ENCODE data around the gene FANCC.

Gene FANCC

DNA sequence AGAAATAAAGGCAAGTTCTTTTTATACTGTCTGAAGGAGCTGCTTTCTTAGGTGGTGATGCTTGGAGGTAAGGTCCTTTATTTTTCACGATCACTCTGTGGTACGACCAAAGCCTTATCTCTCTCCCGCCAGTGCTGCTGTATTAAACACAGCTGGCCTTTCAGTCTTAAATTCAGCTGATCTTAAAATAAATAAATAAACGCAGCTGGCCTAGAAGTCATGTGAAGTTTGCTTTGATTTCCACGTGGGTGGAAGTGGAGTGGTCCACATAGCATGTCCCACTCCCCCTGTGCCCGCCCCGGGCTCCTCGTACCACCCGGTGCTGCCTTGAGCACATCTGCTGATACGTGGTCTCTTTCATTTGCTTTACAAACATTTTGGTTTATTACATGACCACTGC lies 260.4 kb downstream of the FANCC start:
- DNase-seq (ENCODE audit: low read depth), result peak; percentile 49
- Histone ChIP-seq H3K27me3 (replicated peaks; ENCODE audit: control insufficient read depth, insufficient read depth, low read length) (no peaks in the 10 kb centered on the region), H3K36me3 (ENCODE audit: control insufficient read depth, insufficient read depth, low read length, severe bottlenecking) (peaks cover 5% of the 10 kb centered on the region), H3K9me3 (ENCODE audit: control insufficient read depth, low read length) (no peaks in the 10 kb centered on the region), H3K4me3 (ENCODE audit: low read length) (no peak overlapping the region), H3K4me1 (ENCODE audit: control insufficient read depth, insufficient read depth, low read length) (peaks cover 43% of the 10 kb centered on the region), H3K9ac (ENCODE audit: low read length) (no peak overlapping the region)

DNA sequence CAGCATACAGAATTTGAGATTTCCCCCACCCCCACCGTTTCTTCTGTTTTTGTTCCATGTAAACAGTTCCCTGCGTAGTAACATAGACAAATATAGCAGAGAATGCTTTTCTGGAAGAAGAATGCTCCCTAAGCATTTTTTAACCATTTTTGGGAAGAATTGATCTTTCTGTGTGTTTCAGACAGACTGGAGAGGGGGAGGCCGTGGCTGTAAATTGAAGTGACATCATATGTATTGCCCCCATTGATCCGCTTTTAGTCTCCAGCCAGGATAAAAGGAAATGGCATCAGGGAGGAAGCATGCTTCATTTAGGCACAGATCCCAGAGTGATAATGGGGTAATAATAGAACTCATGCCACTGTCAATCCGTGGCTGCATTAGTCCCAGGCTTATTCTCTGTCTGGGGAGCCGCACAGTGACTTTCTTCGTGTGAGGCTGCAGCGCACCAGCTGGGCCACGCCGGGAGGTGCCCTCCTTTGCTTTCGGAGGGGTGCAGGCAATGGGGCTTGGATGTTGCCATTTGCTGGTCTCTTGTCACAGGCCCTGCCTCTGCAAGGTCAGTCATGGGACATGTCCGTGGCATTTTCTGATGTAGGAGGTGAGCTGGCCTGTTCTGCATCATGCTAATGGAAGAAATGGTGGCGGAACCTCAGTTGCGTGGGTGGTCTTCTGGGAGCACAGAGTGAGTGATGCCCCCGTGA lies 261.5 kb downstream of the FANCC start:
- DNase-seq (ENCODE audit: low read depth), result peak; percentile 62
- no peak overlapping the region for H3K4me3 ChIP-seq (ENCODE audit: low read length)
- peaks cover 43% of the 10 kb centered on the region for H3K4me1 ChIP-seq (ENCODE audit: control insufficient read depth, insufficient read depth, low read length)
- H3K36me3 ChIP-seq (ENCODE audit: control insufficient read depth, insufficient read depth, low read length, severe bottlenecking), result no peaks in the 10 kb centered on the region
- H3K9ac ChIP-seq (ENCODE audit: low read length), result no peak overlapping the region
- H3K27me3 ChIP-seq (replicated peaks; ENCODE audit: control insufficient read depth, insufficient read depth, low read length), result no peaks in the 10 kb centered on the region
- no peaks in the 10 kb centered on the region for H3K9me3 ChIP-seq (ENCODE audit: control insufficient read depth, low read length)

DNA sequence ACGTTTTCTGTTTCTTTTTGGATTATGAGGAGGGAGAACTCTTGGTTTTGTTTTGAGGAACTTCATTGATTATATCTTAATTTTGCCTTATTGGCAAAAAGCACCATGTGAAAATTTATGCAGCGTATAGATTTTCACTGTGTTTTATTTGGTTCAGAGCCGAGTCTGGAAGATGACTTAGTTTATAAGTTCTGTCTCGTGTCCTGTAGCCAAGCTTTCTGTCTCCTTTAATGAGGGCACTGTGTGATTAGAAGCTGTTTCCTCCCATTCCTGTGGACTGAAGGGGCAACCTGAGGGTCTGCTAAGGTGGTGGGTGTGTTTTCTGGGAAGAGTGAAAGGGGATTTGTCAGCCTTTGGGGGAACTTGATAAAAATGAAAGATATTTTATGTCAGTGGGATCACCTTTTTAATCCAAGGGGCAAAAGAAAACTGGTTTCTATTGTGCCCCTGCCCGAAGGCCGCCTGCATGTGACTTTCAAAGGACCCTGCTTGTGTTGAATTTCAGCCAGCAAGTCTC lies 262.1 kb downstream of the FANCC start:
- Histone ChIP-seq H3K36me3 (ENCODE audit: control insufficient read depth, insufficient read depth, low read length, severe bottlenecking) (no peaks in the 10 kb centered on the region), H3K4me3 (ENCODE audit: low read length) (peak overlapping the region; percentile 29), H3K9me3 (ENCODE audit: control insufficient read depth, low read length) (no peaks in the 10 kb centered on the region), H3K4me1 (ENCODE audit: control insufficient read depth, insufficient read depth, low read length) (peaks cover 43% of the 10 kb centered on the region), H3K9ac (ENCODE audit: low read length) (no peak overlapping the region), H3K27me3 (replicated peaks; ENCODE audit: control insufficient read depth, insufficient read depth, low read length) (no peaks in the 10 kb centered on the region)
- DNase-seq (ENCODE audit: low read depth), result peak; percentile 55

DNA sequence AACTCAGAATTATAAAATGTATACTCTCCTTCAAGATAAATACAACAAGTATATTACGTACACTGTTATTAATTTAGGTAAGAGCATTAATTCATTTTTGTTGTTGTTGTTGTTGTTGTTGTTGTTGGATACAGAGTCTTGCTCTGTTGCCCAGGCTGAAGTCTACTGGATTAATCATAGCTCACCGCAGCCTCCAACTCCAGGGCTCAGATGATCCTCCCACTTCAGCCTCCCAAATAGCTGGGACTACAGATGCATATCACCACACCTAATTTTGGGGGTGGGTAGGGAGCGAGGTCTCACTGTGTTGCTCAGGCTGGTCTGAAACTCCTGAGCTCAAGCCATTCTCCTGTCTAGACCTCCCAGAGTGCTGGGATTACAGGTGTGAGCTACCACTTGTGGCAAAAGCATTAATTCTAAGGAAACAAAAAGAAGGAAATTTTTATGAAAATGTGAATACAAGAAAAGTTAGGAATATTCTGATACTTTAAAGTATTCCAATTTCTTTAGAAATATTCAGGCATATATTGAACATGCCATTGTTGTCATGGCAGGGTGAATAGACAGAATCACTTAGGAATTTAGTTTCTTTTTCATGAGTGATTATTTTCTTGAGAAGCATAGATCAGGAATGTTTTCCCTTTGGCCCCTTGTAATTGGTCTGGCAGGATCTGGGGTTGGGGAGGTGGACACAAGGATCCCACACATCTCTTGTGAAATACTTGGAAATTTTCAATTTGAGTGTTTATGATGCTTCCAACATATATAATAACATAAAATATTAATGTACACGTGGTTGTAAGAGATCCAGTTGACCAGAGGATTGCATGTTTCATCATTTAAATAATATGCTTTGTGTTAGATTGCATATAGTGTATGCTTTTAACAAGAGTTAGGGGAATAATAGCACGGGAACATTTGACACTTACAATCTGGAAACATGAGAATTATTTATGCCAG lies 263.6 kb downstream of the FANCC start:
- H3K4me3 ChIP-seq (ENCODE audit: low read length), result no peak overlapping the region
- H3K4me1 ChIP-seq (ENCODE audit: control insufficient read depth, insufficient read depth, low read length), result peaks cover 54% of the 10 kb centered on the region
- DNase-seq (ENCODE audit: low read depth), result peak; percentile 68
- no peaks in the 10 kb centered on the region for H3K27me3 ChIP-seq (replicated peaks; ENCODE audit: control insufficient read depth, insufficient read depth, low read length)
- H3K36me3 ChIP-seq (ENCODE audit: control insufficient read depth, insufficient read depth, low read length, severe bottlenecking), result no peaks in the 10 kb centered on the region
- no peak overlapping the region for H3K9ac ChIP-seq (ENCODE audit: low read length)
- no peaks in the 10 kb centered on the region for H3K9me3 ChIP-seq (ENCODE audit: control insufficient read depth, low read length)

DNA sequence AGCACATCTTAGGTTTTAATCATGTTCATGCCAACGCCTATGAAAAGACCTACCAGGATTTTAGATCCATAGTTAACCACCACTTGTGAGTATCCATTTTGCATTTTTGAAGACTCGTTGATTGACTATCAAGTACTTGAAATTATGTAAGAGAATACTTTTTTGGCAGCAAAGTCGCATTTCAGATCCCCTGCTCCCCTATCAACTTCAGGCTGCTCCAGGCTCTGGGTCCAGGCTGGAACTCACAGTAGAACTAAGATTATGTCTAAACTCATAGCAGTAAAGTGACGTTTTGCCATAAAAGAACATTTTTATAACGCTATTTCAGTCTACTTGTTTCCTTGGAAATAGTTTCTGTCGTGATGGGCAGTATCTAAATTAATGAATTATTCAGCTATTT lies 267.7 kb downstream of the FANCC start:
- H3K9ac ChIP-seq (ENCODE audit: low read length), result no peak overlapping the region
- peak overlapping the region; percentile 83 for H3K4me3 ChIP-seq (ENCODE audit: low read length)
- H3K4me1 ChIP-seq (ENCODE audit: control insufficient read depth, insufficient read depth, low read length), result peaks cover 35% of the 10 kb centered on the region
- no peaks in the 10 kb centered on the region for H3K27me3 ChIP-seq (replicated peaks; ENCODE audit: control insufficient read depth, insufficient read depth, low read length)
- DNase-seq (ENCODE audit: low read depth), result peak; percentile 61
- H3K36me3 ChIP-seq (ENCODE audit: control insufficient read depth, insufficient read depth, low read length, severe bottlenecking), result peaks cover under 1% of the 10 kb centered on the region
- no peaks in the 10 kb centered on the region for H3K9me3 ChIP-seq (ENCODE audit: control insufficient read depth, low read length)
